ENCODE measurements around the gene SMIM5.
A peak's percentile ranks its signal among the peaks of the same experiment; 100 is the strongest.

The SMIM5 gene

DNA sequence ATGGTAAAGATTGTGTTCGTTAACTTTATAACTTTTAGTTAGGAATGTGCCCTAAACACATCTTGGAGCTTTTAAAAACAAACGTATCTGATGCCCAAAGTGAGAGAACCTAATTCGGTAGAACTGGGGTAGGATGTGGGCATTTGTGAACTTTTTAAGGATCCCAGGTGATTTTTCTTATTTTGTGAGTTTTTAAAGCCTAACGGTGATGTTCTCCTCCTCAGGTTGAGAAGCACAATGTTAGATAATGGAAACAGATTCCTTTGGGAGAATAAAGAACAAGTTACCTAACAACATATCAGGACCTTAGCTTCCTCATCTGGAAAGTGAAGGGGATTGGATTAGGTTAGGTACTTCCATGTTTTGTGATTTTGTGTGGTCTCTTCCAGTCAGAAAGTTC is 34.6 kb downstream of the SMIM5 start:
- no peak for DNase-seq (ENCODE audit: low read depth)

DNA sequence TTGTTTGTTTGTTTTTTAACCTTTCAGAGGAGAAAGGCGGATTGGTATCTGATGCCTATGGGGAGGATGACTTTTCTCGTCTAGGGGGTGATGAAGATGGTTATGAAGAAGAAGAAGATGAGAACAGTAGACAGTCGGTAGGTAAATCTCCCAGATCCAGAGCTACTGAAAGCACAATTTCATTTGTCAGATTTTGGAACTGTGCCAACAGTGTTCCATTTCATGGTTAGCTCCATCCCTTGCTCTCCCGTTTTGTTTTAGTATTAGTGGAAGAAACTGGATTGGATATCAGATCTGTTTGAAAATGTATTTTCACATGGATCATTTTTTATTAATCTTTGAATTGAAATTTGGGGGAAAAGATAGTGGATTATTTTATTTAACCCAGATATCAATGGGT is 35.3 kb downstream of the SMIM5 start:
- DNase-seq (ENCODE audit: low read depth): no peak

DNA sequence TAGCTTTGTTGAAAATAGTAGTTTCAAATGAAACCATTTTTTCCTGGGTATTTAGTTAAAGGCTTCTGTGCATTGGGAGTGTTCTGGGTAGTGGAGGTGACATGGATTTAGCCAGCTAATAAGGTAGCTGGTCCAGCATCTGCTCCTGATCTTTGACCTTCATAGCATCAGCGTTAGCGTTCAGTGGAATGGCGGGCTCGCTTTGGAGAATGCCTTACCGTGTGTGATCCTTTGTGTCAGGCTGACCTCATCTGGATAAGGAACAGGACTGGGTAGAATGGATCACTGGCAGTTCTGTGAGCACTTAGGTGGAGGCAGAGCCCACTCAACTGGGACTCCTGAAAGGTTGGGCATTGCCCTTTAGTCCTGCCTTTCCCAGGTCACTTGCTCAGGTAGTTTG is 37.6 kb downstream of the SMIM5 start:
- DNase-seq (ENCODE audit: low read depth): no peak

DNA sequence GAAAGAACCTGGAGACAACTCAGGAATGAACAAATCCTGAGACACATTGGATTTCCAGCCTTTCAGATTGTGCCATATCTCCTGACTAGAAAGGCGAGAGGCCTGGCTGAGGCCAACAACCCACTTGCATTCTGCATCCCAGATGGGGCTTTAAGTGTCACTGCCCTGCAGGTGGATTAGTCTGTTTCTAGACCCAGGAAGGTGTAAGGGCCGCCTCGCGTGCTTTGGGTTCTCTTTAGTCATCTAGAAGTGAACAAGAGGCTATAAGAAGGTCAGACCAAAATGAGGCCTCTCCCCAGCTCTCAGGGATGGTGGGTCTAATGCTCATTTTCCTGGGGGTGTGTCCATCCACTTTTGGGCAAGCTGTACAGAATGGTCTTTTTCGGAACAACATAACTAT is 38.8 kb downstream of the SMIM5 start:
- no peak for DNase-seq (ENCODE audit: low read depth)

DNA sequence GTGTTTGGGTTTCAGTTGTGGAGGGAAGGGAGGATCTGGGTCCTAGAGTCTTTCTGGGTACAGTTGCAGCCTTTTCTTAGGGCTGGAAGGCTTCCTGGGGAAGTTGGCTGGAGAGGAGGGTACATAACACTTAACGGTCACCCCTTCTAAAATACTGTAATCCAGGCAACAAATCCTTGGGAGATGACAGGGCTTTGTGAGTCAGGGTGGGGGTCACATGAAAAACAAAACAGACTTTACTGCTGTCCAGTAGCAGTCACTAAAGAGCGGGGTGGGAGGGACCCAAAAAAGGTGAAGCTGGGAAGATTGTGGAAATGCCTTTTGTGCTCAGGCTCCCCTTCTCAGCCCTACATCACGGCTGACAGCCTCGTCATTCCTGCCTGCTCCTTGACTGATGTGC is 40.3 kb downstream of the SMIM5 start:
- no peak for DNase-seq (ENCODE audit: low read depth)

DNA sequence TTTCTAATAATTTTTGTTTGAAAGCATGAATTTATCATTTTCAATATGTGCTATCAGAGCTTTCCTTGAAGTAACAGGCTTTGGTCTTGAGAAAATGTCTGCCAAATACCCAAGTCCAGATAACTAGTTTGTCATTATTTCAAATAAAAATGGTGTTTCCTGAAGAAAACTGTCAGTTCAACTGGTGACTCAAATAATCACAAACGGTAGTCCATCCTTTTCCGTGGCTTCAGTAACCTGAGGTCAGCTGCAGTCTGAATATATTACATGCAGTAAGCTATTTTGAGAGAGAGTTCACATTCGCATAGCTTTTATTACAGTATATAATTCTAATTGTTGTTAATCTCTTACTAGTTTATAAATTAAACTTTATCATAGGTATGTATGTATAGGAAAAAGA is 43.2 kb downstream of the SMIM5 start:
- DNase-seq (ENCODE audit: low read depth): no peak

DNA sequence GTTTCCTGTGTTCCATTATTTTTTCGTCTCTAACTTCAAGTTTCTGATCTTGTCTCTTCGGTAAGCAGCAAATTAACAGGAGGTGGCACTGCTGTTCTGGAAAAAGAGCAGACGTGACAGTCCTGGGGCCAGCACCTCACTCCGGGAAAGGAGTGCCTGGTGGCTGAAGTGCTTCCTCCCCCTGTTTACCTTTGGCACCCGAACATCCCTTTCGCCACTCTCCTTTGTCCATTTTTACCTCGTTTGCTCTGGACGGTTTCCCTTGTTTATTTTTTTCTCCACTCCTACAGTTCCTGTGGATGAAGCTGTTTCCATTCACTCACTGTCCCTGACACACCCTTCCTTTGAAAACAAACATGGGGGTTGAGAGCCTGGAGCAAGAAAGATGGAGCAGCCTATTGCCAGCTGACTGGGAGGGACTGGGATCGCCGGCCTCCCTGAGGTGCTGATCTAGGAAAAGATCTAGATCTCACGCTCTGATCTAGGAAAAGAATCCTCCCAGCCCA is 46.5 kb downstream of the SMIM5 start:
- DNase-seq (ENCODE audit: low read depth): peak; percentile 46

DNA sequence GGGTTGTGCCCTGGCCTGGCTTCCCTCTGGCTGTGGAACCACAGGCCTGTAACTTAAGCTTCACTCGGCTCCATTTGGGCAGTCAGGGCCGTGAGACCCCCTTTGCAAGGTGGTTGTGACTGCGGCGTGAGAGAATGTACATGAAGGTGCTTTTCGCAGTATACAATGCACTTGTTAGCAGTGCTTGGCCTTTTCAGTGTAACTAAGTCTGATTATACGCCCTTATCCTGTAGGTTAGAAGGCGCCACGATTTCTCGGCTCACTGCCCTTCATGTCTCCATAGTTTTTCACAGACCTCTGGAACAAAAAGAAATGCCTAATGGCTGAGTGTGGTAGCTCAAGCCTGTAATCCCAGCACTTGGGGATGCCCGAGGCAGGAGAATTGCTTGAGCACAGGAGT is 47.2 kb downstream of the SMIM5 start:
- no peak for DNase-seq (ENCODE audit: low read depth)

DNA sequence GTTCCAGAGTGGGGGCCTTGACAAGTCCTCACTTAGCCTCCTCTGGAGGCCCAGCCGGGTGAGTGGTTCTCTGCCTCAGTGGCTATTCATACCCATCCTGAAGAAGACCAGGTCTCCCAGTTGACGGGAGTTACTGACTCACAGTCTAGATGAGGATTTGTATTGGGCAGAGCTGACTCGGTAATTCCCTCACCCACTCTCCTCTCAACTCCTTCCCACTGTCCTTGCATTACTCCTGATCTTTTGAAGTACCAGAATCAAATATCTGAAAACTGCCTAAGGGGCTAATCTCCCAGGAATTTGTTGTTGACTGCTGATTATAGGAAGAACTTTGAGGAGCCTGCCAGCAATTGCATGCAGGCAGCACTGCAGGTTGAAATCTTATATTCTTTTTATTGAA is 48.1 kb downstream of the SMIM5 start:
- DNase-seq (ENCODE audit: low read depth): peak; percentile 88

DNA sequence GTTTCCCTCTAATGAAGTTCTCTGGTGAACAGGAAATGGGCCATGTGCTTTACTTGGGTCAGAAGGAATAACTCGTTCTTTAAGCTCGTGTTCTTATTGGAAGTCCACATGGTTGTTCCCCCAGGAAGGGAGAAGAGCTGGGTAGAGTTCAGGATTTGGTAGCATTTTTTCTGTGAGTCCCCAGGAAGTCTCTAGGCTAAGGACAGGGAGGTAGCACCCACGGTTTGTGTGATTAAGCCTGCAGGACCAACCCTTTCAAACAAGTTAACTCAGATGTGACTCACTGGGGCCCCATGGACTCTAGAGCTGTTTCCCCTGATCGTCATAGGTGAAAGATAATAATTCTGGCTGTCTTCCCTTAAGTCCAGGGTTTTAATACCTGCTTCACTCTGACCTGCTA is 50.3 kb downstream of the SMIM5 start:
- DNase-seq (ENCODE audit: low read depth): no peak

DNA sequence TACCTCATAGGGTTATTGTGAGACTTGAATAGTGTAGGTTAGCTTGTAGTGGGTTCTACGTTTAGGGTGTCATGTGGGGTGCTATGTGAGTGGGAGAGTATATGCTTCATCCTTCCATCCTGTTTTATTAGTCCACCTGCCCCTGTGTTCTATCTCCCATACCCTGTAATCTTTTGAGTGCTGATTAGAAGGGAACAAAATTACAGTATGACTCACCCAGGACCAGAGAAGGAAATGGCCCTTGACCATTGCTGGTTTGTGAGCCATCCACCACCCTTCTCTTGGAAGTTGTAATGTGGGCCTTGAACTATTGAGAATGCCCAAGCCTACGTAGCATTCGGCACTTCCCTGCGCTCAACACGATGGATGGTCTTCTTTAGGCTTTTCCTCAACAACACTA is 51.0 kb downstream of the SMIM5 start:
- DNase-seq (ENCODE audit: low read depth): no peak

DNA sequence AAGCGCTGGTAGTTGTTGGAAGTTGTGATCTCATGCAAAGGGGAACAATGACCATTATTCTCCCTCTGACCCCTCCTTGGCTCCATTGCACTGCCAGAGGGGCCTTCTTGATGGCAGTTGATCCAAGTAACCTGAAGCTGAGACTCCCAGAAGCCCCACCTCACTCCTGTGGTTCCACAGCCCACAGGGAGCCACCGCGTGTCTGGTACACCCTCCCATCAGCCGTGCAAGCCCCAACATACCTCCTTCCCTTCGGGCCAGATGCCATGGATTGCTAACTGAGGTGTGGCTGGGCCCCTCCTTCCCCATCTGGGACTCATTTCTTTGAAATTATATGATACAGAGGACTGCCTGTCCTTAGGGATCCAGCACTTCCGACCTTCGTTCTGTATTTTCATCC is 51.7 kb downstream of the SMIM5 start:
- peak; percentile 58 for DNase-seq (ENCODE audit: low read depth)

DNA sequence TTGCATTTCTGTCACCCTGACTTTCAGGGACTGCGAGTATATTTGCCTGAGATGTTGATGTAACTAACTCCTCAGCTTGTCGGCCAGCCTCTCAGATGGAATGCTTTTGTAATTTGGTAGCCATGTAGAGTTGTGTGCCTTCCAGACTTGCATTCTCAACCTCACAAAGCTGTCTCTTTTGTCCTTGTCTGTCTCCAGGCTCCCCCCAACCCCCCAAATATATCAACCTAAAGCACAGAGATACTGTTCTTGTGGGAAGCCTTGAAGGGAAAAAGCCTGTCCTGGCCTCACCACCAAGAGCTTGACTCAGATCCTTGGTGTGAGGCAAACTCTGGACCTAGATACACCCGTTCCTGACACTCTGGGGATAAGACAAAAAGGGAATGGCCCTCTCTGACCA is 52.3 kb downstream of the SMIM5 start:
- DNase-seq (ENCODE audit: low read depth): peak; percentile 29

DNA sequence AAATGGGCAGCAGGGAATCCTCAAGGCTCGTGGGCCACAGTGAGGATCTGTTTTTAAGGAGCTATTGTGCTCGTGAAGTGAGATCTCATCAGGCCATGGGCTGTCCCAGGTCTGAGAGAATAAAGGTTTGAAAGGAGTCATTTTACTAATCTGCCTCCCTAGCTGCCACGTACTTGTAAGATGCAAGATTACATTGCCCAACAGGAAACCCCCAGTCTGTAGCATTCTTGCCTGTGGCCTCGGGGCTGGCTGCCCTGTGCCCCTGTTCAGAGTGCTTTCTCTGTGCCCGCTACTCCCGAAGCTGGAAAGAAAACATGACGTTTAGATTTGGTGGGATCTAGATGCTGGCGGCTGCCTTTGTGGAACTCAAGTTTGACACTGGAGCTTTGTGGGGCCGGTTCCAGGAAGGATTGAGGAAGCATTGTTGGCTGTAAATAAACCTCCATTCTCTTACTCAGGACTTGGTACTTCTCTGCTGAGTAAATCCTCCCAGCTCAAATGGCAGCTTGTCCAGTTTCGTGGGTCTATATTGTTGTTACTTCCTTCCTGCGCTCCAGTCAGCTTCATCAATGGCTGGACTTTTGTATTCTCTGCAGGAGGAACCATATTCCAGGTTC is 55.1 kb downstream of the SMIM5 start:
- peak; percentile 84 for DNase-seq (ENCODE audit: low read depth)

DNA sequence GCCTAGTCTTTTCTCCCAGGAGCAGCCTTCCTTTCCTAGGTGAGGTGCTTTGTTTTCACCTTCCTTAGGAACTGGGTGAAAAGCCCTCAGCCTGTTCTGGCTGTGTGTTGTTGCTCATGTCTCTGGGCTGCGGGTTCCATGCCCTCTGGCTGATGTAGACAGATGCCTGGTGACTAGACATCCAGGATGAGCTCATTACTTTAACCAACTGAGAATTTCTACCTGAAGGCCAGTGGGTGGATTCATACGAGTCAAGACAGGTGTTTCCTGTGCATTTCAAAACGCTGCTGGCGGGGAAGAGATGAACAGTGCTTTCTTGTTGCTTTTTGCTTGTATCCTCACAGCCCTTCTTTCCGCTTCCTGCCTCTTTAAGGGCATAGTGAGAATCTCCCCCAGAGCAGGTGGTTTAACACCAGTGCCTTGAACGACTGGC is 56.2 kb downstream of the SMIM5 start:
- no peak for DNase-seq (ENCODE audit: low read depth)

Data from fibroblast of gingiva (primary cell).